SH-SY5Y (cell line): Measurements from ENCODE around the gene CFAP69.

Source experiments
- GATA2 ChIP-seq: IDR thresholded peaks from 2 replicates; pipeline ENCODE4 v1.6.1; 2011; ENCODE audit warnings: mild to moderate bottlenecking, low read depth, low read length
- GATA3 ChIP-seq: IDR thresholded peaks from 2 replicates; pipeline ENCODE4 v1.6.1; 2011; ENCODE audit warnings: low read depth, mild to moderate bottlenecking, low read length, moderate library complexity

CFAP69 gene

DNA sequence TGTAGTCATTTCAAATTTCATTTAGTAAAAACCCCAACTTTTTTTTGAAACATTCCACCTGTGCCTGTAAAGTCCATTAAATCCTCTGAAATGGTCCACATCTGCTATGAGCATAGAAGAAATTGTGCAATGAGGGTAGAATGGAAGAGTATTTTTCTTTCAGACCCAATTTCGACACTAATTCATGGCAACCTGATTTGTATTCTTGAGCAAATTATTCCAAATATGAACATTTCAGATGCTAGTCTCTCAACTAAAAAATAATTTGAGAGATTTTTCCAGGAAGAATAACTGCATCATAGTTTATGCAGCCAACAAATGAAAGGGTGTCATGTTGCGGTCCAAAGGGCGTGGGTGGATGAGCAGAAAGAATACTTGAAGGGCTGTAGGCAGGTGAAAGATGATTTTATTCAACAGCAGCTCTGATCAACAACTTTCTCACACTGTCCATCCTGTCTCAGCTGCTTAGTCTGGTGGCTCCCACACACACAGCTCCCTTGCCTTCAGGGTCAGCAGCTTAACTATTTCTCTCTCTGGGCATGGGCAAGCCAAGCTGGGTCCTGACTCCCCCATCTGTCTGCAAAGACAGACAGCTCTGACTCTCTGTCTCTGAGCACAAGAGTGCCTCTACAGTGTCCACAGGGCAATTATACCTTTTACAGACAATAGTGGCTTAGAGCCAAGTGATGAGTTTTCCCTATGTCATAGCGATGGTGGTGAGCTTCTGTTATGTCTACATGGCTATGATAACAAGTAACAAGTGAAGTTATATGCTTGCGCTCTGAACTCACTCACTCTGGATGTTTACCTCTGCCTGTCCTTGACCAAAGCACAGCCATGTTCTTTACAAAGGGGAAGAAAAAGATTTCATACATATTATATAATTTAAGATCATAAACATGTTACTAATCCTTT is 21.9 kb upstream of the CFAP69 start:
- TF ChIP-seq GATA2 (no peak), GATA3 (no peak)

DNA sequence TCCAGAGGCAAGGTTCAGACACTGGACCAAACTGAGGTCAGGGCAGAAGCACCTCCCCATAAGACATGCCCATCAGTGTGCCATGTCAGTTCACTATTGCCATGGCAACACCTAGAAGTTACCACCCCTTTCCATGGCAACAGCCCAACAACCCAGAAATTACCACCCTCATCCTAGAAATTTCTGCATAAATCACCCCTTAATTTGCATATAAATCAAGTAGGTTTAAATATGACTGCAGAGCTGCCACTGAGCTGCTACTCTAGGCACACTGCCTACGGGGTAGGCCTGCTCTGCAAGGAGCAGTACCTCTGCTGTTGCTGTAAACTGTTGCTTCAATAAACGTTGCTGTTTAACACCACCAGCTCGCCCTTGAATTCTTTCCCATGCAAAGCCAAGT is 20.8 kb upstream of the CFAP69 start:
- no peak for TF ChIP-seq GATA2

DNA sequence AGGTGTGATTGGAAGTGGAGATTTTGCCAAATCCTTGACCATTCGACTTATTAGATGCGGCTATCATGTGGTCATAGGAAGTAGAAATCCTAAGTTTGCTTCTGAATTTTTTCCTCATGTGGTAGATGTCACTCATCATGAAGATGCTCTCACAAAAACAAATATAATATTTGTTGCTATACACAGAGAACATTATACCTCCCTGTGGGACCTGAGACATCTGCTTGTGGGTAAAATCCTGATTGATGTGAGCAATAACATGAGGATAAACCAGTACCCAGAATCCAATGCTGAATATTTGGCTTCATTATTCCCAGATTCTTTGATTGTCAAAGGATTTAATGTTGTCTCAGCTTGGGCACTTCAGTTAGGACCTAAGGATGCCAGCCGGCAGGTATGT is 19.8 kb upstream of the CFAP69 start:
- TF ChIP-seq GATA3: no peak
- TF ChIP-seq GATA2: no peak

DNA sequence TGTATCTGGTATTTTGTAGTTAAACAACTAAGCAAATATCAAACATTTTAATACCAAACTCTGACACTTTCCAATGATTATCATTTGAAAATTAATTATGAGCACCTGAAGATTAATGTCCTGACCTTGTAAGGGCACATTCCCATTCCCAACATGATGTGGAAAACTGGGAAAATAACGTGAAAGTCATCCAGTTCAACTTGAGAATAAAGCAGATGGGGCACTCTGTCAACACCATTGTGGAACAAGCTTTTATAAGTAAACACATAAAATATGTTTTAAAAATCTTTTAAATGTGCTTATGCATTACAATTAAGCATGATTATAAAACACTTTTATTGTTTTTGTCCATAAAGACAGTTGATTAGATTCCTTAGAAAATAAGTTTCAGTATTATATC is 19.4 kb upstream of the CFAP69 start:
- TF ChIP-seq GATA2: no peak
- TF ChIP-seq GATA3: no peak

DNA sequence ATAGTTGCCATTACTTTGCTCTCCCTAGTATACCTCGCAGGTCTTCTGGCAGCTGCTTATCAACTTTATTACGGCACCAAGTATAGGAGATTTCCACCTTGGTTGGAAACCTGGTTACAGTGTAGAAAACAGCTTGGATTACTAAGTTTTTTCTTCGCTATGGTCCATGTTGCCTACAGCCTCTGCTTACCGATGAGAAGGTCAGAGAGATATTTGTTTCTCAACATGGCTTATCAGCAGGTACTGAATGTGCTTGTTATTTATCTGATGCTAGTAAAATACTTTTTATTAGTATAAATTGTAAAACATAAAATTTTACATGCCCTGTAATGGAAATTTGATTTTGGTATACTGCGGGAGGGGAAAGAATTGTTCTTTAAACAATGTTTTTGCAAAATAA is 17.7 kb upstream of the CFAP69 start:
- TF ChIP-seq GATA3 (no peak), GATA2 (no peak)

DNA sequence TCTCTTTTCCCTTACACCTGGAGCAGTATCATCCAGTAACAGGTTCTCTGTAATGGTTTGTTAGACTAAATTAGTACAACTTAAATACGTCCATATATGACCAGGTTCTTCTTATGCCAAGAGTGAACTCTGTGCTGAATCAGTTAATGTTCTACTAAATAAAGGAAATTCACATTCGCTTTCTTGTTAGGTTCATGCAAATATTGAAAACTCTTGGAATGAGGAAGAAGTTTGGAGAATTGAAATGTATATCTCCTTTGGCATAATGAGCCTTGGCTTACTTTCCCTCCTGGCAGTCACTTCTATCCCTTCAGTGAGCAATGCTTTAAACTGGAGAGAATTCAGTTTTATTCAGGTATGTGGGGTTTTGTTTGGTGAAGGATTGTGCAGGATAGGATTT is 15.3 kb upstream of the CFAP69 start:
- TF ChIP-seq GATA3 (no peak), GATA2 (no peak)

DNA sequence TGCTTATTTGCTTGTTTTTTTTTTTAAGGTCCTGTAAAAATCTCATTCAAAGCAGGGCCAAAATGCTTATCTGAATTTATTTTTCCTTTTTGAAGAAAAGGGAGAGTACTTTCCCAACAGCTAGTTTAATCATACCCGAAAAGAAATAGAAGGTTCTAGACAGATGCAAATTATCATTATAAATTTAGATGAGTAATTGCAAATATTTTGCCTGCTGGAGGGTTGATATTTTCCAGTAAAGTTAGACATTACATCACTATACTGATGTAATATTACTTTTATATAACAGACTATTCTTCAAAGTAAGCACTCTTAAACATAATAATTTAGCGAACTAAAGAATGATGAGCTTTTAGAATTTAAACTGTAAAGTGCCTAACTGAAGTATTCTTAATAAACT is 14.1 kb upstream of the CFAP69 start:
- TF ChIP-seq GATA2 (no peak), GATA3 (no peak)

DNA sequence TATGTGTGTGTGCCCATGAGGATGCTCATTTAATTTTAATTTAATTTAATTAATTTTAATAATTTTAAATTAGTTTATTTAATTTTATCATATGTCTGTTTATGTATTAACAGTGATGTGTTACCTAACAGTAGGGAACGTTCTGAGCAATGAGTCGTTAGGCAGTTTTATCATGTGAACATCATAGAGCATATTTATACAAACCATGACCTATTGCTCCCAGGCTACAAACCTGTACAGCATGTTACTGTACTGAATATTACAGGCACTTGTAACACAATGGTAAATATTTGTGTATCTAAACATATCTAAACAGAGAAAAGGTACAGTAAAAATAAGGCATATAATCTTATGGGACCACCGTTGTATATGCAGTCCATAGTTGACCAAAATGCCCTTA is 13.7 kb upstream of the CFAP69 start:
- TF ChIP-seq GATA2 (no peak), GATA3 (no peak)

DNA sequence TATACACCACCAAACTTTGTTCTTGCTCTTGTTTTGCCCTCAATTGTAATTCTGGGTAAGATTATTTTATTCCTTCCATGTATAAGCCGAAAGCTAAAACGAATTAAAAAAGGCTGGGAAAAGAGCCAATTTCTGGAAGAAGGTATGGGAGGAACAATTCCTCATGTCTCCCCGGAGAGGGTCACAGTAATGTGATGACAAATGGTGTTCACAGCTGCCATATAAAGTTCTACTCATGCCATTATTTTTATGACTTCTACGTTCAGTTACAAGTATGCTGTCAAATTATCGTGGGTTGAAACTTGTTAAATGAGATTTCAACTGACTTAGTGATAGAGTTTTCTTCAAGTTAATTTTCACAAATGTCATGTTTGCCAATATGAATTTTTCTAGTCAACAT is 12.5 kb upstream of the CFAP69 start:
- no peak for TF ChIP-seq GATA2
- TF ChIP-seq GATA3: no peak

DNA sequence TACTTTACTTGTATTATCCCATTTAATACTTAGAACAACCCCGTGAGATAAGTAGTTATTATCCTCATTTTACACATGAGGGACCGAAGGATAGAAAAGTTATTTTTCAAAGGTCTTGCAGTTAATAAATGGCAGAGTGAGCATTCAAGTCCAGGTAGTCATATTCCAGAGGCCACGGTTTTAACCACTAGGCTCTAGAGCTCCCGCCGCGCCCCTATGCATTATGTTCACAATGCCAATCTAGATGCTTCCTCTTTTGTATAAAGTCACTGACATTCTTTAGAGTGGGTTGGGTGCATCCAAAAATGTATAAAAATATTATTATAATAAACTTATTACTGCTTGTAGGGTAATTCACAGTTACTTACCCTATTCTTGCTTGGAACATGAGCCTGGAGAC is 11.4 kb upstream of the CFAP69 start:
- TF ChIP-seq GATA3 (no peak), GATA2 (no peak)

DNA sequence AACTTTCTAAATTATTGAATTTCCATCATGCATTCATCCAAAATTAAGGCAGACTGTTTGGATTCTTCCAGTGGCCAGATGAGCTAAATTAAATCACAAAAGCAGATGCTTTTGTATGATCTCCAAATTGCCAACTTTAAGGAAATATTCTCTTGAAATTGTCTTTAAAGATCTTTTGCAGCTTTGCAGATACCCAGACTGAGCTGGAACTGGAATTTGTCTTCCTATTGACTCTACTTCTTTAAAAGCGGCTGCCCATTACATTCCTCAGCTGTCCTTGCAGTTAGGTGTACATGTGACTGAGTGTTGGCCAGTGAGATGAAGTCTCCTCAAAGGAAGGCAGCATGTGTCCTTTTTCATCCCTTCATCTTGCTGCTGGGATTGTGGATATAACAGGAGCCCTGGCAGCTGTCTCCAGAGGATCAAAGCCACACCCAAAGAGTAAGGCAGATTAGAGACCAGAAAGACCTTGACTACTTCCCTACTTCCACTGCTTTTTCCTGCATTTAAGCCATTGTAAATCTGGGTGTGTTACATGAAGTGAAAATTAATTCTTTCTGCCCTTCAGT is 8.2 kb upstream of the CFAP69 start:
- TF ChIP-seq GATA3: no peak

DNA sequence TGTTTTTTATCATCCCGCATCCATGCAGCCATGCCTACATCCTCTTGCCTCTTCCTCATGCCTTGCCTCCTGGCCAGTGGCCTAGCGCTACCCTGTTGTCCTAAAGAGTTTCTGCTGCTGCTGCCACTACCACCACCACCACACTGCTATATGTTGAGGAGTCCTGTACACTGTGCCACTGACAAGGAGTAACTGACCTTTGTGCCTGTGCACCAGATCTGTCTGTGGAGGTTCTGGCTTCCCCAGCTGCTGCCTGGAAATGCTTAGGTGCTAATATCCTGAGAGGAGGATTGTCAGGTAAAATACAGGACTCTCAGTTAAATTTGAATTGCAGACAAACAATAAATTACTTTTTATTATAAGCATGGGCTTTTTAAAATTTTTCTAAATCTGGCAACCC is 7.0 kb upstream of the CFAP69 start:
- TF ChIP-seq GATA3: no peak
- no peak for TF ChIP-seq GATA2

DNA sequence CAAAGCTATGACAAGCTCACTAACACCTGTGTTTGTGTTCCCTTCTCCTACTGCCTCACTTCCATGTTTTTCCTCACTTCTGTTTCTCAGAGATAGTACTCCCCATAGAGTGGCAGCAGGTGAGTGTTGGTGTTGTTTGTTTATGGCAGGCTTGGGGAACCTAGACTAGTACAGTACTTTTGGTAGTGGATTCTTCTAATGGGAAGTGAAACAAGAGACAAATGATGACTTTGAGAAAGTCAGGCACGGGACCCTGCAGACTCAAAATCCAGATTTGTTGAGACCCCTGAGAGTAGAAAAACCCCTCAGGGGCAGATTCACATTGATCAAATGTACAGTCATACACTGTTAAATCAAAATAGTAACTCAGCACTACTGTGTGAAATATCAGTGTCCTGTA is 6.4 kb upstream of the CFAP69 start:
- TF ChIP-seq GATA2: no peak
- TF ChIP-seq GATA3: no peak

DNA sequence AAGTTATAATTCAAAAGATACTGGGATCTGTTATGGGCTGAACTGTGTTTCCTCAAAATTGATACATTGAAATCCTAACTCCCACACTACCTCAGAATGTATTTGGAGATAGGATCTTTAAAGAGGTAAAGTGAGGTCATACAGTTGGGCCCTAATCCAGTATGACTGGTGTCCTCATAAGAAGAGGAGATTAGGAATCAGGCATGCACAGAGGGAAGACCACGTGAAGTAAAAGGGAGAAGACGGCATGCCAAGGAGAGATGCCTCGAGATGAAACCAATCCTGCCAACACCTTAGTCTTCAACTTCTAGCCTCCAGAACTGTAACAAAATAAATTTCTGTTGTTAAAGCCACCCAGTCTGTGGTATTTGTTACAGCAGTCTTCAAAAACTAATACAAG is 5.9 kb upstream of the CFAP69 start:
- no peak for TF ChIP-seq GATA3
- no peak for TF ChIP-seq GATA2

DNA sequence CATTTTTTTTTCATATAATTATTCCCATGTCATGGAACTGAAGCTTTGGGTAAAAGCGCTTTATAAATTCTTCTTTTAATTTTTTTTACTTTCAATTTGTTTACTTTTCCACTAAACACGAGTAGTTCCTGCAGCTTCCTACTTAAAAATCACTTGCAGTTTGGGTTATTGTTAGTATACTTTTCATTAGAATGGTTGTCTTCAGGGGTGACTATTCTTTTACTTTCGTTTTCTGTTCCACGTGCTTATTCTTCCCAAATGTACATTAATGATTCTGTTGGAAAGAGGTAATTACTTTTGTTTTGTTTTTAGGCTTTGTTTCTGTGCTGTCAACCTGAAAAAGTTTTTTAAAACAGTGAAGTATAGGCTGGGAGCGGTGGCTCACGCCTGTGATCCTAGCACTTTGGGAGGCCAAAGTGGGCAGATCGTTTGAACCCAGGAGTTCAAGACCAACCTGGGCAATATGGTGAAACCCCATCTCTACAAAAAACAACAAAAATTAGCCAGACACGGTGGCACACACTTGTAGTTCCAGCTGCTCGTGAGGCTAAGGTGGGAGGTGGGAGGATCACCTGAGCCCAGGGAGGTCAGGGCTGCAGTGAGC is 5.2 kb upstream of the CFAP69 start:
- TF ChIP-seq GATA2: no peak
- no peak for TF ChIP-seq GATA3
